PC-3 (cell line): ENCODE measurements around the gene FGF18. TPM values are rescaled to one million over a fixed set of nuclear protein-coding genes. Genes with fewer than 3 reads are reported as not detected.

Experiments
- ATAC-seq: fragments of 200-7000 bp; cut with Tn5 transposase; 2 replicates; pipeline ENCODE4 v1.9.1; 2020; ENCODE audit warnings: mild to moderate bottlenecking, moderate library complexity
- BruUV-seq: library from RNA; stranded (reverse); fragments of 400-500 nt; replicated peaks from 2 replicates; lab custom pipeline; 2021; lab: Mats Ljungman, UMichigan
- CTCF ChIA-PET: fragments of 300-600 bp; sonication (Branson Sonifier 250); formaldehyde crosslinking; loops from one replicate; lab custom pipeline; 2022; ENCODE audit warnings: antibody characterized with exemption; lab: Charles Lee
- POLR2A ChIA-PET: fragments of 300-600 bp; sonication (Branson Sonifier 250); formaldehyde crosslinking; loops from one replicate; lab custom pipeline; 2022; ENCODE audit warnings: antibody characterized with exemption; ENCODE audit not compliant: unreplicated experiment; lab: Charles Lee
- DNase-seq: peaks from one replicate; pipeline ENCODE4 v3.0.0-alpha.2; 2015
- H2AFZ ChIP-seq: fragments of 300-600 bp; sonication (generic); 2 replicates; pipeline ENCODE4 v1.6.0; 2016; ENCODE audit warnings: antibody characterized with exemption, low read length
- H3F3A ChIP-seq: fragments of 300-600 bp; sonication (generic); one replicate; pipeline ENCODE4 v1.6.0; 2017; ENCODE audit warnings: antibody characterized with exemption, low read length, control low read depth, mild to moderate bottlenecking; ENCODE audit not compliant: unreplicated experiment
- H3K27ac ChIP-seq: fragments of 300-600 bp; sonication (generic); 2 replicates; pipeline ENCODE4 v1.5.1; 2016; ENCODE audit warnings: mild to moderate bottlenecking, low read length
- H3K27me3 ChIP-seq: fragments of 300-600 bp; sonication (generic); 2 replicates; pipeline ENCODE4 v1.6.1; 2016; ENCODE audit warnings: low read length, mixed read lengths
- H3K36me3 ChIP-seq: fragments of 300-600 bp; sonication (generic); 2 replicates; pipeline ENCODE4 v1.6.1; 2016; ENCODE audit warnings: low read depth, mixed run types, low read length, mixed read lengths
- H3K4me1 ChIP-seq: fragments of 300-600 bp; sonication (generic); 2 replicates; pipeline ENCODE4 v1.5.1; 2016; ENCODE audit warnings: low read length; ENCODE audit not compliant: insufficient read depth
- H3K4me2 ChIP-seq: fragments of 300-600 bp; sonication (generic); 2 replicates; pipeline ENCODE4 v1.6.0; 2016; ENCODE audit warnings: low read length
- H3K4me3 ChIP-seq: fragments of 300-600 bp; sonication (generic); 2 replicates; pipeline ENCODE4 v1.5.1; 2016; ENCODE audit warnings: mild to moderate bottlenecking, low read length, mixed read lengths
- H3K79me2 ChIP-seq: fragments of 300-600 bp; sonication (generic); 2 replicates; pipeline ENCODE4 v1.6.1; 2017; ENCODE audit warnings: low read length, mixed read lengths
- H3K9ac ChIP-seq: fragments of 300-600 bp; sonication (generic); 2 replicates; pipeline ENCODE4 v1.6.0; 2016; ENCODE audit warnings: mild to moderate bottlenecking, low read length
- H3K9me2 ChIP-seq: fragments of 300-600 bp; sonication (generic); replicated peaks from 2 replicates; pipeline ENCODE4 v1.6.1; 2016; ENCODE audit warnings: mixed run types, low read length, mixed read lengths
- H3K9me3 ChIP-seq: fragments of 300-600 bp; sonication (generic); 2 replicates; pipeline ENCODE4 v1.6.1; 2016; ENCODE audit warnings: low read length, mixed read lengths
- H4K20me1 ChIP-seq: fragments of 300-600 bp; sonication (generic); 2 replicates; pipeline ENCODE4 v1.6.1; 2016; ENCODE audit warnings: low read length, mixed read lengths
- EZH2 ChIP-seq: fragments of 300-600 bp; sonication (generic); IDR thresholded peaks from one replicate; pipeline ENCODE4 v1.6.1; 2017; ENCODE audit warnings: antibody characterized with exemption, mild to moderate bottlenecking, low read length; ENCODE audit not compliant: unreplicated experiment
- EZH2phosphoT487 ChIP-seq: fragments of 300-600 bp; sonication (generic); IDR thresholded peaks from 2 replicates; pipeline ENCODE4 v1.6.1; 2018; ENCODE audit warnings: mild to moderate bottlenecking, antibody characterized with exemption, low read length, borderline replicate concordance
- intact Hi-C: fragments of 100-400 bp; cut with micrococcal nuclease; formaldehyde crosslinking; loops from 2 replicates; pipeline ENCODE4 v1.9.0; 2023
- total RNA-seq: library from RNA; depleted of rRNA; stranded (reverse); fragments of >200 nt; gene quantifications from 2 replicates; pipeline ENCODE4 v1.2.3, GENCODE V29; 2014
- TF ChIP-seq, protein P1 (sequence below): fragments of 300-600 bp; sonication (generic); conservative IDR thresholded peaks from 2 replicates; pipeline ENCODE4 v1.5.1; 2017; ENCODE audit warnings: antibody characterized with exemption, low read depth, mild to moderate bottlenecking, low read length

FGF18 gene
- total RNA-seq, 1 experiment from 2014 or later: 0.26 TPM

DNA sequence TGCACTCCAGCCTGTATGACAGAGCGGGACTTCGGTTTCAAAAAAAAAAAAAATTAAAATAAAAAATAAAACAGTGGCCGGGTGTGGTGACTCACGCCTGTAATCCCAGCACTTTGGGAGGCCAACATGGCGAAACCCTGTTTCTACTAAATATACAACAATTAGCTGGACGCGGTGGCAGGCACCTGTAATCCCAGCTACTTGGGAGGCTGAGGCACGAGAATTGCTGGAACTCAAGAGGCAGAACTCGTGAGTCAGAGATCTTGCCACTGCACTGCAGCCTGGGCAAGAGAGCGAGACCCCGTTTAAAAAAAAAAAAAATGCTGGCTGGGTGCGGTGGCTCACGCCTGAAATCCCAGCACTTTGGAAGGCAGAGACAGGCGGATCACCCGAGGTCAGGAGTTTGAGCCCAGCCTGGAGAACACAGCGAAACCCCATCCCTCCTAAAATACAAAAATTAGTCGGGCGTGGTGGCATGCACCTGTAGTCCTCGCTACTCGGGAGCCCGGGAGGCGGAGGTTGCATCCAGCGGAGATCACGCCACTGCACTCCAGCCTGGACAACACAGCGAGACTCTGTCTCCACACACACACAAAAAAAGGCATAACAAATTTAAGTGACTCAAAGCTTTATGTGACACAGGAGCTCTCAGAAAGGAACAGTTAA is 33.3 kb upstream of the FGF18 start:
- H4K20me1 ChIP-seq: peaks cover 34% of the 10 kb centered on the region
- H2AFZ ChIP-seq: peak overlapping the region; percentile 82; the same call in 1 of the 2 replicates
- no peaks in the 10 kb centered on the region for H3K9me3 ChIP-seq
- no peaks in the 10 kb centered on the region for H3F3A ChIP-seq
- peaks cover 46% of the 10 kb centered on the region for H3K79me2 ChIP-seq
- POLR2A ChIA-PET: no interaction called here
- H3K36me3 ChIP-seq: peaks cover 31% of the 10 kb centered on the region
- TF ChIP-seq, protein P1, sequence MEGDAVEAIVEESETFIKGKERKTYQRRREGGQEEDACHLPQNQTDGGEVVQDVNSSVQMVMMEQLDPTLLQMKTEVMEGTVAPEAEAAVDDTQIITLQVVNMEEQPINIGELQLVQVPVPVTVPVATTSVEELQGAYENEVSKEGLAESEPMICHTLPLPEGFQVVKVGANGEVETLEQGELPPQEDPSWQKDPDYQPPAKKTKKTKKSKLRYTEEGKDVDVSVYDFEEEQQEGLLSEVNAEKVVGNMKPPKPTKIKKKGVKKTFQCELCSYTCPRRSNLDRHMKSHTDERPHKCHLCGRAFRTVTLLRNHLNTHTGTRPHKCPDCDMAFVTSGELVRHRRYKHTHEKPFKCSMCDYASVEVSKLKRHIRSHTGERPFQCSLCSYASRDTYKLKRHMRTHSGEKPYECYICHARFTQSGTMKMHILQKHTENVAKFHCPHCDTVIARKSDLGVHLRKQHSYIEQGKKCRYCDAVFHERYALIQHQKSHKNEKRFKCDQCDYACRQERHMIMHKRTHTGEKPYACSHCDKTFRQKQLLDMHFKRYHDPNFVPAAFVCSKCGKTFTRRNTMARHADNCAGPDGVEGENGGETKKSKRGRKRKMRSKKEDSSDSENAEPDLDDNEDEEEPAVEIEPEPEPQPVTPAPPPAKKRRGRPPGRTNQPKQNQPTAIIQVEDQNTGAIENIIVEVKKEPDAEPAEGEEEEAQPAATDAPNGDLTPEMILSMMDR: no peak
- TF ChIP-seq EZH2: no peak
- TF ChIP-seq EZH2phosphoT487: no peak
- H3K4me1 ChIP-seq: peaks cover 18% of the 10 kb centered on the region
- no peak for DNase-seq
- H3K9me2 ChIP-seq: no peaks in the 10 kb centered on the region
- no peaks in the 10 kb centered on the region for H3K27me3 ChIP-seq
- CTCF ChIA-PET: no interaction called here
- BruUV-seq: no TSS peak
- H3K27ac ChIP-seq: no peak overlapping the region
- peak overlapping the region; percentile 94; the same call in 1 of the 2 replicates for H3K9ac ChIP-seq
- peak overlapping the region; percentile 92 for H3K4me2 ChIP-seq
- ATAC-seq: no peak
- intact Hi-C loops: loop anchor here (5.0 kb wide), 1 partner anchor 1794 kb away; no protein-coding TSS in a partner anchor
- H3K4me3 ChIP-seq: peak overlapping the region; percentile 85

DNA sequence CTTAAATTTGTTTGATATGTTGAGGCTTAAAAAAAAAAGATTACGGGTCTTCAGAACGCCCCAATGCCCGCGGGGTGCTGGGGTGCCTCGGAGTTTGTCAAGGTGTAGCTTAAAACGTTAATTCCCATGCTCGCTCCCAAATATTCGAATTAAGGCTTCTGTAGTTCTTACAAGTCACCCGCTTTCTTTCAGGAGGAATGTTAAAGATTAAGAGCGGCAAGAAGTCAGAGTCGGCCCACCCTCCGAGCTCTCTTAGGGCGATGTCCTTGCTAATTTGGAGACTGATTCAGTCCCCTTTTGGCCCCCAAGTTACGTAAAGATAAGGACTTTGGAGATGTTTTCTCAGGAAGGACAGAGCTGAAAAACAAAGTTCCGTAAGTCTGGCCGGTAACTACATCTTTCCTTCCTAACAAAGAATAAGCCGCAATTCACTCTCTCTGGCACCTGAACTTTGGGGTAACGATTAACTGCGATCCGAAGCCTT is 32.5 kb upstream of the FGF18 start:
- H3K4me2 ChIP-seq: peak overlapping the region; percentile 92
- POLR2A ChIA-PET: no interaction called here
- intact Hi-C loops: loop anchor here (5.0 kb wide), 1 partner anchor 1795 kb away; no protein-coding TSS in a partner anchor
- peaks cover 53% of the 10 kb centered on the region for H3K79me2 ChIP-seq
- no peaks in the 10 kb centered on the region for H3F3A ChIP-seq
- CTCF ChIA-PET: no interaction called here
- H3K36me3 ChIP-seq: peaks cover 39% of the 10 kb centered on the region
- H3K4me3 ChIP-seq: peak overlapping the region; percentile 85
- TSS peak; percentile 99 for BruUV-seq
- H3K9ac ChIP-seq: peak overlapping the region; percentile 94
- TF ChIP-seq EZH2phosphoT487 (no peak), EZH2 (no peak)
- DNase-seq (no peak), ATAC-seq (peak; percentile 3; the same call in 1 of the 2 replicates)
- H3K4me1 ChIP-seq: peaks cover 26% of the 10 kb centered on the region
- H3K9me3 ChIP-seq: no peaks in the 10 kb centered on the region
- H4K20me1 ChIP-seq: peaks cover 41% of the 10 kb centered on the region
- no peaks in the 10 kb centered on the region for H3K27me3 ChIP-seq
- peak overlapping the region; percentile 46 for H3K27ac ChIP-seq
- H2AFZ ChIP-seq: peak overlapping the region; percentile 82
- H3K9me2 ChIP-seq: no peaks in the 10 kb centered on the region

DNA sequence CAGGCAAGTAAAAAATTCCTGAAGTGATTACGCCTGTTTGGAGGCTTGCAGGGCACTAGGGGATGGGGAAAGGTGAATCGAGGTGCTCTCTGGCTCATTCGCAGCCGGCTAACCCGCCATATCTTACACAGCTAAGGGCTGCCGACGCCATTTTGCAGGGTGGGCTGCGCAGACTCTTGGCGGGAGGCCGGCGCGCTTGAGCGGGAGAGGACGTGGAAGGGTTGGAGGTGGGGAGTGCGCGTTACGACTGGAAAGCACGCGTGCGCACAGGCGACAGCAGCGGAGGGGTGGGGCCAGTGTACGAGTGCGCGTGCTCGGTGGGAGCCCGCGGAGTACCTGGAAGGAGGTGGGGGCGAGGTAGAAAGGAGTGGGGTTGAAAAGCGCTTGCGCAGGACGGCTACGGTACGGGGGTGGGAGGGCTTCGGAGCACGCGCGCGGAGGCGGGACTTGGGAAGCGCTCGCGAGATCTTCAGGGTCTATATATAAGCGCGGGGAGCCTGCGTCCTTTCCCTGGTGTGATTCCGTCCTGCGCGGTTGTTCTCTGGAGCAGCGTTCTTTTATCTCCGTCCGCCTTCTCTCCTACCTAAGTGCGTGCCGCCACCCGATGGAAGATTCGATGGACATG is 32.0 kb upstream of the FGF18 start, which contains the start of gene NPM1:
NPM1 (plus strand) TSS at position 505 of the 625 bp plus-strand sequence; CDS start at position 605, 100 bp downstream.
- intact Hi-C loops: loop anchor here (5.0 kb wide), 1 partner anchor 1795 kb away; no protein-coding TSS in a partner anchor
- no peaks in the 10 kb centered on the region for H3K9me3 ChIP-seq
- H2AFZ ChIP-seq: peak within 1 kb of the TSS; percentile 82
- H3F3A ChIP-seq: no peaks in the 10 kb centered on the region
- peaks cover 59% of the 10 kb centered on the region for H3K79me2 ChIP-seq
- no TSS peak for BruUV-seq
- H3K27me3 ChIP-seq: no peaks in the 10 kb centered on the region
- H3K36me3 ChIP-seq: peaks cover 44% of the 10 kb centered on the region
- CTCF ChIA-PET: no interaction called here
- H3K4me1 ChIP-seq: peaks cover 27% of the 10 kb centered on the region
- peak within 1 kb of the TSS; percentile 46 for H3K27ac ChIP-seq
- peak within 1 kb of the TSS; percentile 95 for H3K9ac ChIP-seq
- H3K4me3 ChIP-seq: peak within 1 kb of the TSS; percentile 85
- peak; percentile 81 for ATAC-seq
- no peaks in the 10 kb centered on the region for H3K9me2 ChIP-seq
- POLR2A ChIA-PET: no interaction called here
- H3K4me2 ChIP-seq: peak within 1 kb of the TSS; percentile 95
- H4K20me1 ChIP-seq: peaks cover 47% of the 10 kb centered on the region
- TF ChIP-seq EZH2: no peak
- TF ChIP-seq, protein P1: no peak
- TF ChIP-seq EZH2phosphoT487: no peak
- peak; percentile 99 for DNase-seq
